Hepatocyte (in vitro differentiated cells): ENCODE data around the gene ASAP2.

Source experiments
- CTCF ChIP-seq: fragments of 200-600 bp; sonication (generic); IDR thresholded peaks from 2 replicates; pipeline ENCODE4 v1.5.1; 2016; ENCODE audit warnings: antibody characterized with exemption, mild to moderate bottlenecking; ENCODE audit not compliant: poor library complexity
- EZH2 ChIP-seq: fragments of 200-600 bp; sonication (generic); IDR thresholded peaks from 2 replicates; pipeline ENCODE4 v1.6.1; 2016; ENCODE audit warnings: antibody characterized with exemption, mild to moderate bottlenecking, borderline replicate concordance
- EZH2phosphoT487 ChIP-seq: fragments of 200-600 bp; sonication (generic); IDR thresholded peaks from one replicate; pipeline ENCODE4 v1.6.1; 2018; ENCODE audit warnings: antibody characterized with exemption, mild to moderate bottlenecking, low read depth, moderate library complexity; ENCODE audit not compliant: unreplicated experiment, severe bottlenecking

GRCh38 chr2:9412781-9413180, 206.2 kb downstream of the ASAP2 start:
- no peak for TF ChIP-seq EZH2
- no peak for TF ChIP-seq CTCF
- no peak for TF ChIP-seq EZH2phosphoT487
